ENCODE results near the gene GLO1. TPM values are rescaled to one million over a fixed set of nuclear protein-coding genes. Genes with fewer than 3 reads are reported as not detected.

Gene GLO1
- total RNA-seq, 1 donor from 2014 or later = 202 TPM

GRCh38 chr6:38730140-38730862, 27.4 kb upstream of the GLO1 start:
- no peak for TF ChIP-seq CTCF (conservative IDR thresholded peaks at IDR 0.05; ENCODE audit: low read depth, low read length)
- DNase-seq (ENCODE audit: low read depth) = no peak
- H3K4me3 ChIP-seq (ENCODE audit: low read depth, low read length) = no peak overlapping the region

GRCh38 chr6:38728203-38728602, 25.3 kb upstream of the GLO1 start:
- no peak for TF ChIP-seq CTCF (conservative IDR thresholded peaks at IDR 0.05; ENCODE audit: low read depth, low read length)
- no peak overlapping the region for H3K4me3 ChIP-seq (ENCODE audit: low read depth, low read length)
- DNase-seq (ENCODE audit: low read depth) = no peak

GRCh38 chr6:38725414-38726183, 22.7 kb upstream of the GLO1 start:
- DNase-seq (ENCODE audit: low read depth) = no peak
- no peak for TF ChIP-seq CTCF (conservative IDR thresholded peaks at IDR 0.05; ENCODE audit: low read depth, low read length)
- no peak overlapping the region for H3K4me3 ChIP-seq (ENCODE audit: low read depth, low read length)

GRCh38 chr6:38724343-38724742, 21.4 kb upstream of the GLO1 start:
- no peak for DNase-seq (ENCODE audit: low read depth)
- no peak for TF ChIP-seq CTCF (conservative IDR thresholded peaks at IDR 0.05; ENCODE audit: low read depth, low read length)

GRCh38 chr6:38723783-38724182, 20.8 kb upstream of the GLO1 start:
- no peak for TF ChIP-seq CTCF (conservative IDR thresholded peaks at IDR 0.05; ENCODE audit: low read depth, low read length)
- H3K4me3 ChIP-seq (ENCODE audit: low read depth, low read length) = no peak overlapping the region

More at GRCh38 chr6:38724343-38724742, 21.4 kb upstream of the GLO1 start:
- no peak overlapping the region for H3K4me3 ChIP-seq (ENCODE audit: low read depth, low read length)

GRCh38 chr6:38722727-38723334, 19.9 kb upstream of the GLO1 start:
- TF ChIP-seq CTCF (conservative IDR thresholded peaks at IDR 0.05; ENCODE audit: low read depth, low read length) = no peak
- no peak overlapping the region for H3K4me3 ChIP-seq (ENCODE audit: low read depth, low read length)
- DNase-seq (ENCODE audit: low read depth) = no peak

More at GRCh38 chr6:38723783-38724182, 20.8 kb upstream of the GLO1 start:
- DNase-seq (ENCODE audit: low read depth) = no peak
